H9 (cell line): ENCODE data around the gene TECTB. TPM values are rescaled to one million over a fixed set of nuclear protein-coding genes. Genes with fewer than 3 reads are reported as not detected.

Experiments used
- DNase-seq: peaks from one replicate; pipeline ENCODE4 v3.0.0-alpha.2; 2017
- H2AFZ ChIP-seq: one replicate; pipeline ENCODE4 v1.6.1; 2013; ENCODE audit warnings: mild to moderate bottlenecking, low read length, control low read depth, moderate library complexity
- H2AK5ac ChIP-seq: 2 replicates; pipeline ENCODE4 v1.6.1; 2013; ENCODE audit warnings: low read length, control low read depth, mixed read lengths; ENCODE audit not compliant: insufficient read length
- H2BK120ac ChIP-seq: one replicate; pipeline ENCODE4 v1.6.1; 2013; ENCODE audit warnings: low read depth, mild to moderate bottlenecking, low read length, control low read depth, inconsistent platforms; ENCODE audit not compliant: poor library complexity, severe bottlenecking
- H2BK12ac ChIP-seq: 2 replicates; pipeline ENCODE4 v1.6.1; 2013; ENCODE audit warnings: low read length, control low read depth, mixed read lengths, low read depth; ENCODE audit not compliant: insufficient read length
- H2BK15ac ChIP-seq: 2 replicates; pipeline ENCODE4 v1.6.1; 2013; ENCODE audit warnings: low read depth, low read length, control low read depth
- H2BK20ac ChIP-seq: one replicate; pipeline ENCODE4 v1.6.1; 2013; ENCODE audit warnings: low read depth, mild to moderate bottlenecking, low read length, control low read depth, inconsistent platforms; ENCODE audit not compliant: poor library complexity, severe bottlenecking
- H2BK5ac ChIP-seq: 2 replicates; pipeline ENCODE4 v1.6.1; 2013; ENCODE audit warnings: low read length, control low read depth, mixed read lengths; ENCODE audit not compliant: insufficient read length
- H3K14ac ChIP-seq: 2 replicates; pipeline ENCODE4 v1.6.1; 2013; ENCODE audit warnings: low read length, control low read depth; ENCODE audit not compliant: insufficient read depth
- H3K18ac ChIP-seq: 2 replicates; pipeline ENCODE4 v1.6.1; 2013; ENCODE audit warnings: low read depth, mild to moderate bottlenecking, mixed read lengths, low read length, control low read depth; ENCODE audit not compliant: insufficient read length
- H3K23ac ChIP-seq: 2 replicates; pipeline ENCODE4 v1.6.1; 2013; ENCODE audit warnings: low read length, control low read depth, mixed read lengths, low read depth; ENCODE audit not compliant: insufficient read length
- H3K23me2 ChIP-seq: 2 replicates; pipeline ENCODE4 v1.6.1; 2013; ENCODE audit warnings: low read depth, mild to moderate bottlenecking, mixed read lengths, low read length, control low read depth; ENCODE audit not compliant: insufficient read length, poor library complexity, severe bottlenecking
- H3K27ac ChIP-seq: 2 replicates; pipeline ENCODE4 v1.5.1; 2013; ENCODE audit warnings: low read length, control low read depth, mixed read lengths, low read depth; ENCODE audit not compliant: insufficient read length
- H3K27me3 ChIP-seq: 2 replicates; pipeline ENCODE4 v1.6.1; 2013; ENCODE audit warnings: low read length, control low read depth, inconsistent platforms; ENCODE audit not compliant: insufficient read depth
- H3K4ac ChIP-seq: 2 replicates; pipeline ENCODE4 v1.6.1; 2013; ENCODE audit warnings: low read depth, mild to moderate bottlenecking, control low read depth, inconsistent platforms, low read length, moderate library complexity
- H3K4me1 ChIP-seq: 2 replicates; pipeline ENCODE4 v1.6.1; 2013; ENCODE audit warnings: low read length, control low read depth, inconsistent platforms; ENCODE audit not compliant: insufficient read depth
- H3K4me2 ChIP-seq: 2 replicates; pipeline ENCODE4 v1.6.1; 2013; ENCODE audit warnings: low read length, control low read depth, mixed read lengths; ENCODE audit not compliant: insufficient read length, insufficient read depth
- H3K56ac ChIP-seq: 2 replicates; pipeline ENCODE4 v1.6.1; 2013; ENCODE audit warnings: low read depth, mild to moderate bottlenecking, mixed read lengths, low read length, control low read depth; ENCODE audit not compliant: insufficient read length
- H3K79me1 ChIP-seq: 2 replicates; pipeline ENCODE4 v1.6.1; 2013; ENCODE audit warnings: low read depth, mild to moderate bottlenecking, moderate library complexity, low read length, control low read depth, inconsistent platforms; ENCODE audit not compliant: insufficient read depth, poor library complexity, severe bottlenecking
- H3K79me2 ChIP-seq: 2 replicates; pipeline ENCODE4 v1.6.1; 2013; ENCODE audit warnings: low read length, control low read depth, inconsistent platforms; ENCODE audit not compliant: insufficient read depth
- H3K9ac ChIP-seq: 2 replicates; pipeline ENCODE4 v1.6.1; 2013; ENCODE audit warnings: low read length, control low read depth, mixed read lengths; ENCODE audit not compliant: insufficient read length; ENCODE audit errors: extremely low read depth
- H3K9me3 ChIP-seq: one replicate; pipeline ENCODE4 v1.6.1; 2013; ENCODE audit warnings: low read depth, low read length, inconsistent platforms; ENCODE audit not compliant: control insufficient read depth
- H3T11ph ChIP-seq: one replicate; pipeline ENCODE4 v1.6.1; 2013; ENCODE audit warnings: mild to moderate bottlenecking, low read length, control low read depth, inconsistent platforms
- H4K20me1 ChIP-seq: one replicate; pipeline ENCODE4 v1.6.1; 2013; ENCODE audit not compliant: control insufficient read depth, insufficient read length, insufficient read depth
- H4K5ac ChIP-seq: 2 replicates; pipeline ENCODE4 v1.6.1; 2013; ENCODE audit warnings: low read depth, mild to moderate bottlenecking, mixed read lengths, low read length, control low read depth; ENCODE audit not compliant: insufficient read length
- H4K8ac ChIP-seq: replicated peaks from 2 replicates; pipeline ENCODE4 v1.6.1; 2013; ENCODE audit warnings: low read length, control low read depth, mixed read lengths, low read depth; ENCODE audit not compliant: insufficient read length
- H4K91ac ChIP-seq: 2 replicates; pipeline ENCODE4 v1.6.1; 2013; ENCODE audit warnings: low read depth, mild to moderate bottlenecking, moderate library complexity, mixed read lengths, low read length, control low read depth; ENCODE audit not compliant: insufficient read length
- H3K27ac Mint-ChIP-seq, 3 experiments: 2 replicates in 2 of 3; 3 replicates in 1 of 3; pipeline ENCODE4 v1.8.0; 2020 to 2021; ENCODE audit warnings: mixed read lengths in 3 of 3, mild to moderate bottlenecking in 1 of 3, moderate library complexity in 1 of 3
- H3K27me3 Mint-ChIP-seq: 2 replicates; pipeline ENCODE4 v1.8.0; 2021; ENCODE audit warnings: low read depth, mild to moderate bottlenecking, moderate library complexity, mixed read lengths
- H3K36me3 Mint-ChIP-seq, 3 experiments: 2 replicates in 2 of 3; 3 replicates in 1 of 3; pipeline ENCODE4 v1.8.0; 2020 to 2021; ENCODE audit warnings: low read depth in 3 of 3, mixed read lengths in 3 of 3; ENCODE audit not compliant: insufficient read depth in 1 of 3
- H3K4me1 Mint-ChIP-seq, 2 experiments: 2 replicates each; pipeline ENCODE4 v1.8.0; 2020; ENCODE audit warnings: mixed read lengths in 2 of 2
- H3K4me3 Mint-ChIP-seq, 2 experiments: 2 replicates in 1 of 2; 3 replicates in 1 of 2; pipeline ENCODE4 v1.8.0; 2020 to 2021; ENCODE audit warnings: mild to moderate bottlenecking in 2 of 2, mixed read lengths in 2 of 2, moderate library complexity in 1 of 2
- H3K9me3 Mint-ChIP-seq, 2 experiments: 2 replicates in 1 of 2; 3 replicates in 1 of 2; pipeline ENCODE4 v1.8.0; 2020; ENCODE audit warnings: mild to moderate bottlenecking in 2 of 2, mixed read lengths in 2 of 2, moderate library complexity in 1 of 2
- CTCF ChIP-seq: fragments of 200-600 bp; sonication (generic); conservative IDR thresholded peaks from 3 replicates; pipeline ENCODE4 v1.8.0; 2021; ENCODE audit warnings: antibody characterized with exemption, mild to moderate bottlenecking
- WGBS: extraction: QIAGEN DNeasy Blood & Tissue Kit; methylation state at CpG from one replicate; pipeline ENCODE4 v1.1.7; 2013; ENCODE audit warnings: missing lambda C conversion rate, low lambda C conversion rate, mixed read lengths; ENCODE audit not compliant: insufficient read length; ENCODE audit errors: extremely low coverage; 5-methylcytosine and 5-hydroxymethylcytosine counted together
- total RNA-seq: library from RNA; stranded (reverse); gene quantifications from 2 replicates; pipeline ENCODE4 v1.2.1, GENCODE V29; 2021

TECTB gene
- total RNA-seq, 1 experiment from 2014 or later, result not detected

DNA sequence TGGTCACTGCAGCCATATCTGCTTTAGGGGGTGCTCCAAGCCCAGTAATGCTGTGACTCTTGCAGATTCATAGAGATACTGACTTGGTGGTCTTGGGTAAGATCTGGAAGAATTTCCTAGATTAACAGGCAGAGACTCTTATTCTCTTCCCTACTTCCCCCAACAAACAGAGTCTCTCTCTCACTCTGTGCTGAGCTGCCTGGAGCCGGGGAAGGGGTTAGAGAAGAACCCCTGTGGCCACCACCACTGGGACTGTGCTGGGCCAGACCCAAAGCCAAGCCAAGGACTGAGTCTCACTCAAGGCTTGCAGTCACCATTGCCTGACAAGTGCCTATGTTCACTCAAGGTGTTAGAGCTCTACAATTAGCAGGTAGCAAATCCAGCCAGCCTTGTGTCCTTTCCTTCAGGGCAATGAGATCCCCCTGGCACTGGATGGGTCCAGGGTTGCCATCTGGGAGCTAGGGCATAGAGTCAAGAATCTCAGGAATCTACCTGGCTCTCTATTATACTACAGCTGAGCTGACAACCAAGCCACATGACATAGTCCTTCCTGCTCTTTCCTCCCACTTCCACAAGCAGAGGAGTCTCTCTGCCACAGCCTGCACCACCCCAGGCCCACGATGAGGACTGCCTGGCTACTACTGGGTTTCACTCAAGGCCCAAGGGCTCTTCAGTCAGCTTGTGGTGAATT is 41.4 kb upstream of the TECTB start:
- no peaks in the 10 kb centered on the region for H3K79me1 ChIP-seq
- H2AK5ac ChIP-seq, result no peak overlapping the region
- no peaks in the 10 kb centered on the region for H3K4me1 ChIP-seq
- no peak for DNase-seq
- H3K9me3 ChIP-seq, result no peaks in the 10 kb centered on the region
- no peaks in the 10 kb centered on the region for H3K23me2 ChIP-seq
- no peak overlapping the region for H2BK12ac ChIP-seq
- no peak overlapping the region for H4K5ac ChIP-seq
- peak overlapping the region in 1 of 3 experiments; percentile 84; a peak in 1 of 7 replicates for H3K27ac Mint-ChIP-seq
- no peak overlapping the region for H3K4me2 ChIP-seq
- no peak overlapping the region for H2BK20ac ChIP-seq
- H2BK5ac ChIP-seq, result no peak overlapping the region
- H3K27ac ChIP-seq, result no peak overlapping the region
- peaks cover 10 to 13% of the 10 kb centered on the region in 2 experiments for H3K9me3 Mint-ChIP-seq
- no peak overlapping the region for H2BK15ac ChIP-seq
- no peak overlapping the region for H4K91ac ChIP-seq
- H3K23ac ChIP-seq, result no peak overlapping the region
- no CpG with 5 or more reads among the region's 2 CpGs for WGBS
- H3K27me3 Mint-ChIP-seq, result peaks cover 3% of the 10 kb centered on the region
- no peak overlapping the region for H3K9ac ChIP-seq
- no peak overlapping the region for H2BK120ac ChIP-seq
- H3K4me1 Mint-ChIP-seq, result no peaks in the 10 kb centered on the region
- H2AFZ ChIP-seq, result no peak overlapping the region
- peaks cover 0 to 5% (median 0%) of the 10 kb centered on the region in 3 experiments; a peak in 1 of 7 replicates for H3K36me3 Mint-ChIP-seq
- H3T11ph ChIP-seq, result no peak overlapping the region
- H3K14ac ChIP-seq, result no peak overlapping the region
- H3K18ac ChIP-seq, result no peak overlapping the region
- no peaks in the 10 kb centered on the region for H3K79me2 ChIP-seq
- no peak overlapping the region for H3K56ac ChIP-seq
- no peak overlapping the region for H4K8ac ChIP-seq
- H3K4ac ChIP-seq, result no peak overlapping the region
- no peak for TF ChIP-seq CTCF
- no peaks in the 10 kb centered on the region for H4K20me1 ChIP-seq
- H3K4me3 Mint-ChIP-seq, result no peak overlapping the region
- no peaks in the 10 kb centered on the region for H3K27me3 ChIP-seq
